Subcutaneous abdominal adipose tissue (tissue), 5 donors: ENCODE results near the gene SLPI.

Experiments
- H3K27ac ChIP-seq: one replicate; pipeline ENCODE4 v1.7.0; 2013; ENCODE audit warnings: low read depth, mild to moderate bottlenecking, inconsistent platforms, low read length, moderate library complexity
- H3K27me3 ChIP-seq, 5 donors: one replicate each; pipeline ENCODE4 v1.7.0; 2013; ENCODE audit warnings: low read length in 5 of 5, inconsistent platforms in 1 of 5; ENCODE audit not compliant: control insufficient read depth in 5 of 5, insufficient read depth in 4 of 5
- H3K36me3 ChIP-seq, 5 donors: one replicate each; pipeline ENCODE4 v1.7.0; 2013; ENCODE audit warnings: low read length in 5 of 5; ENCODE audit not compliant: control insufficient read depth in 5 of 5, insufficient read depth in 5 of 5
- H3K4me1 ChIP-seq, 5 donors: one replicate each; pipeline ENCODE4 v1.7.0; 2013; ENCODE audit warnings: low read length in 5 of 5, mild to moderate bottlenecking in 3 of 5, moderate library complexity in 1 of 5; ENCODE audit not compliant: control insufficient read depth in 5 of 5, insufficient read depth in 5 of 5
- H3K4me3 ChIP-seq, 5 donors: one replicate each; pipeline ENCODE4 v1.7.0; 2013; ENCODE audit warnings: low read length in 5 of 5, low read depth in 1 of 5
- H3K9ac ChIP-seq, 5 donors: one replicate each; pipeline ENCODE4 v1.7.0; 2013; ENCODE audit warnings: low read length in 5 of 5, mild to moderate bottlenecking in 4 of 5, moderate library complexity in 3 of 5
- H3K9me3 ChIP-seq, 5 donors: one replicate each; pipeline ENCODE4 v1.7.0; 2013; ENCODE audit warnings: low read length in 5 of 5; ENCODE audit not compliant: control insufficient read depth in 5 of 5
- donor health status: healthy.
- donor health status: healthy.
- donor health status: healthy.
- donor health status: healthy.
- donor health status: healthy.

The SLPI gene

GRCh38 chr20:45293041-45294002, 39.0 kb upstream of the SLPI start:
- Histone ChIP-seq H3K36me3 (no peaks in the 10 kb centered on the region), H3K4me3 (peak overlapping the region in 4 of 5 donors; percentile 61 to 70 (median 67)), H3K9me3 (no peaks in the 10 kb centered on the region), H3K27me3 (peaks cover 4 to 19% (median 5%) of the 10 kb centered on the region in 5 donors), H3K27ac (no peak overlapping the region), H3K4me1 (peaks cover 2 to 19% (median 13%) of the 10 kb centered on the region in 5 donors), H3K9ac (peak overlapping the region in 4 of 5 donors; percentile 22 to 68 (median 44))

GRCh38 chr20:45292343-45292742, 38.0 kb upstream of the SLPI start:
- peaks cover 0 to 15% (median 5%) of the 10 kb centered on the region in 5 donors for H3K27me3 ChIP-seq
- no peak overlapping the region for H3K27ac ChIP-seq
- no peak overlapping the region for H3K9ac ChIP-seq
- H3K4me1 ChIP-seq: peaks cover 2 to 19% (median 13%) of the 10 kb centered on the region in 5 donors
- no peaks in the 10 kb centered on the region for H3K36me3 ChIP-seq
- no peak overlapping the region for H3K4me3 ChIP-seq
- no peaks in the 10 kb centered on the region for H3K9me3 ChIP-seq

- Histone ChIP-seq H3K27me3 (peaks cover 4 to 15% (median 6%) of the 10 kb centered on the region in 5 donors), H3K36me3 (no peaks in the 10 kb centered on the region), H3K9ac (no peak overlapping the region), H3K4me1 (peaks cover 2 to 19% (median 13%) of the 10 kb centered on the region in 5 donors), H3K4me3 (no peak overlapping the region), H3K27ac (no peak overlapping the region), H3K9me3 (no peaks in the 10 kb centered on the region)
Measured at GRCh38 chr20:45291526-45291925, 37.2 kb upstream of the SLPI start.

- Histone ChIP-seq H3K9ac (no peak overlapping the region), H3K36me3 (no peaks in the 10 kb centered on the region), H3K27me3 (peaks cover 3 to 15% (median 4%) of the 10 kb centered on the region in 5 donors), H3K4me3 (no peak overlapping the region), H3K9me3 (no peaks in the 10 kb centered on the region), H3K27ac (no peak overlapping the region), H3K4me1 (peaks cover 2 to 19% (median 13%) of the 10 kb centered on the region in 5 donors)
Measured at GRCh38 chr20:45290677-45291355, 36.5 kb upstream of the SLPI start.

- Histone ChIP-seq H3K36me3 (no peaks in the 10 kb centered on the region), H3K9ac (no peak overlapping the region), H3K4me1 (peaks cover 2 to 19% (median 13%) of the 10 kb centered on the region in 5 donors), H3K27me3 (peaks cover 3 to 15% (median 4%) of the 10 kb centered on the region in 5 donors), H3K27ac (no peak overlapping the region), H3K4me3 (no peak overlapping the region), H3K9me3 (no peaks in the 10 kb centered on the region)
Measured at GRCh38 chr20:45289942-45290676, 35.7 kb upstream of the SLPI start.

GRCh38 chr20:45288860-45289259, 34.5 kb upstream of the SLPI start:
- no peak overlapping the region for H3K27ac ChIP-seq

GRCh38 chr20:45288376-45288775, 34.0 kb upstream of the SLPI start:
- Histone ChIP-seq H3K27me3 (peaks cover 3 to 12% (median 4%) of the 10 kb centered on the region in 5 donors), H3K27ac (no peak overlapping the region), H3K9me3 (no peaks in the 10 kb centered on the region), H3K36me3 (no peaks in the 10 kb centered on the region), H3K9ac (no peak overlapping the region), H3K4me3 (no peak overlapping the region), H3K4me1 (peaks cover 0 to 11% (median 6%) of the 10 kb centered on the region in 5 donors)

More at GRCh38 chr20:45288860-45289259, 34.5 kb upstream of the SLPI start:
- Histone ChIP-seq H3K4me3 (no peak overlapping the region), H3K27me3 (peaks cover 3 to 12% (median 4%) of the 10 kb centered on the region in 5 donors), H3K9ac (no peak overlapping the region), H3K9me3 (no peaks in the 10 kb centered on the region), H3K4me1 (peaks cover 0 to 16% (median 11%) of the 10 kb centered on the region in 5 donors), H3K36me3 (no peaks in the 10 kb centered on the region)

- H3K27me3 ChIP-seq: peaks cover 0 to 16% (median 8%) of the 10 kb centered on the region in 5 donors
- no peak overlapping the region for H3K27ac ChIP-seq
- no peaks in the 10 kb centered on the region for H3K36me3 ChIP-seq
Measured at GRCh38 chr20:45283551-45284057, 29.2 kb upstream of the SLPI start.

GRCh38 chr20:45282700-45283550, 28.6 kb upstream of the SLPI start:
- H3K27ac ChIP-seq: no peak overlapping the region
- no peaks in the 10 kb centered on the region for H3K36me3 ChIP-seq

More at GRCh38 chr20:45283551-45284057, 29.2 kb upstream of the SLPI start:
- no peak overlapping the region for H3K9ac ChIP-seq
- H3K4me1 ChIP-seq: no peaks in the 10 kb centered on the region
- no peaks in the 10 kb centered on the region for H3K9me3 ChIP-seq
- H3K4me3 ChIP-seq: no peak overlapping the region

More at GRCh38 chr20:45282700-45283550, 28.6 kb upstream of the SLPI start:
- H3K9me3 ChIP-seq: no peaks in the 10 kb centered on the region
- no peak overlapping the region for H3K9ac ChIP-seq
- H3K4me3 ChIP-seq: no peak overlapping the region
- H3K4me1 ChIP-seq: no peaks in the 10 kb centered on the region
- H3K27me3 ChIP-seq: peaks cover 0 to 13% (median 8%) of the 10 kb centered on the region in 5 donors
